AG04449 (cell line): ENCODE results near the gene EGR2.

Experiments used
- CTCF ChIA-PET: fragments of 350-600 bp; formaldehyde crosslinking; extraction: SDS; loops from one replicate; lab custom pipeline; 2021; ENCODE audit warnings: antibody characterized with exemption; lab: Yijun Ruan, JAX
- POLR2A ChIA-PET: fragments of 400-600, 350-600 bp; formaldehyde crosslinking; extraction: SDS; loops from one replicate; lab custom pipeline; 2020; ENCODE audit warnings: antibody characterized with exemption, inconsistent platforms; lab: Yijun Ruan, JAX
- DNase-seq: peaks from one replicate; pipeline ENCODE4 v3.0.0-alpha.2; 2010; ENCODE audit warnings: low read depth, low spot score
- H3K4me3 ChIP-seq: 2 replicates; pipeline ENCODE4 v1.5.1; 2011; ENCODE audit warnings: low read depth, mild to moderate bottlenecking, control low read depth, low read length
- CTCF ChIP-seq: IDR thresholded peaks from one replicate; pipeline ENCODE4 v1.5.1; 2011; ENCODE audit warnings: mild to moderate bottlenecking, moderate library complexity, low read length, control low read depth, inconsistent platforms; ENCODE audit not compliant: insufficient read depth; ENCODE audit errors: missing control alignments

The EGR2 gene

GRCh38 chr10:62813453-62813852 lies 2.7 kb downstream of the EGR2 start:
- H3K4me3 ChIP-seq = no peak overlapping the region
- TF ChIP-seq CTCF = no peak
- POLR2A ChIA-PET = no interaction called here
- CTCF ChIA-PET = interaction anchor here (1.0 to 1.2 kb wide), 2 partner anchors 203 to 220 kb away, joined by 3 to 4 read pairs; no protein-coding TSS in a partner anchor
- DNase-seq = no peak

- ChIA-PET CTCF (no interaction called here), POLR2A (no interaction called here)
- no peak for DNase-seq
- TF ChIP-seq CTCF = no peak
- no peak overlapping the region for H3K4me3 ChIP-seq
These were observed 3.3 kb downstream of the EGR2 start for GRCh38 chr10:62812672-62813439.

GRCh38 chr10:62811159-62811875 lies 4.8 kb downstream of the EGR2 start:
- TF ChIP-seq CTCF = no peak
- no peak for DNase-seq
- no peak overlapping the region for H3K4me3 ChIP-seq
- CTCF ChIA-PET = interaction anchor here (0.8 to 1.0 kb wide), 4 partner anchors 198 to 374 kb away, joined by 3 read pairs; no protein-coding TSS in a partner anchor
- POLR2A ChIA-PET = no interaction called here

- H3K4me3 ChIP-seq = no peak overlapping the region
- POLR2A ChIA-PET = no interaction called here
- no peak for DNase-seq
- CTCF ChIA-PET = interaction anchor here (0.8 to 1.2 kb wide), 4 partner anchors 197 to 545 kb away, joined by 3 read pairs; no protein-coding TSS in a partner anchor
- no peak for TF ChIP-seq CTCF
These were observed 5.8 kb downstream of the EGR2 start for GRCh38 chr10:62810156-62810902.

GRCh38 chr10:62806251-62806650 lies 9.9 kb downstream of the EGR2 start:
- no peak for DNase-seq
- CTCF ChIA-PET = interaction anchor here (0.7 to 3.1 kb wide), 9 partner anchors 11 to 368 kb away, joined by 3 to 30 read pairs (median 3); partner anchors contain the start of gene EGR2
- POLR2A ChIA-PET = interaction anchor here (1.0 to 1.3 kb wide), 2 partner anchors 11 to 229 kb away, joined by 3 read pairs; no protein-coding TSS in a partner anchor

More at GRCh38 chr10:62806251-62806650, 9.9 kb downstream of the EGR2 start:
- peak overlapping the region; percentile 92 for H3K4me3 ChIP-seq
- TF ChIP-seq CTCF = no peak
